Measurements from ENCODE around the gene SNX3. TPM values are rescaled to one million over a fixed set of nuclear protein-coding genes. Genes with fewer than 3 reads are reported as not detected.

The SNX3 gene
- total RNA-seq, 1 experiment from 2014 or later: 158 TPM

DNA sequence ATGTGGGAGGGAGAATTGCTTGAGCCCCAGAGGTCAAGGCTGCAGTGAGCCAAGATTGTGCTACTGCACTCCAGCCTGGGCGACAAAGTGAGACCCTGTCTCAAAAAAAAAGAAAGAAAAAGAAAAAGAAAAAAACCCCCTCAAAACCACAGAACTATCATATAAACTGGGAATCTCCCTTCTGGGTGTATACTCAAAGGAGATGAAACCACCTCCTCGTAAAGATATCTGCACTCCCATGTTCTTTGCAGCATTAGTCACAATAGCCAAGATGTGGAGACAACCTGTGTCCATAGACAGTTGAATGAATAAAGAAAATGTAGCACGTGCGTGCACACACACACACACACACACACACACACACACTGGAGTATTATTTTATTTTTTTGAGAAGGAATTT, 25.5 kb upstream of the SNX3 start:
- Mint-ChIP-seq H3K9me3 (ENCODE audit: low read depth, unreplicated experiment) (no peaks in the 10 kb centered on the region), H3K27me3 (ENCODE audit: unreplicated experiment) (no peaks in the 10 kb centered on the region), H3K4me1 (ENCODE audit: low read depth, unreplicated experiment) (peaks cover 10% of the 10 kb centered on the region), H3K36me3 (ENCODE audit: insufficient read depth, unreplicated experiment) (no peaks in the 10 kb centered on the region), H3K27ac (ENCODE audit: unreplicated experiment) (no peak overlapping the region), H3K4me3 (ENCODE audit: low read depth, unreplicated experiment) (no peak overlapping the region)
- intact Hi-C loops (cut with micrococcal nuclease; ENCODE audit: unreplicated experiment): no loop called here
- DNase-seq: no peak
- TF ChIP-seq, protein P1, sequence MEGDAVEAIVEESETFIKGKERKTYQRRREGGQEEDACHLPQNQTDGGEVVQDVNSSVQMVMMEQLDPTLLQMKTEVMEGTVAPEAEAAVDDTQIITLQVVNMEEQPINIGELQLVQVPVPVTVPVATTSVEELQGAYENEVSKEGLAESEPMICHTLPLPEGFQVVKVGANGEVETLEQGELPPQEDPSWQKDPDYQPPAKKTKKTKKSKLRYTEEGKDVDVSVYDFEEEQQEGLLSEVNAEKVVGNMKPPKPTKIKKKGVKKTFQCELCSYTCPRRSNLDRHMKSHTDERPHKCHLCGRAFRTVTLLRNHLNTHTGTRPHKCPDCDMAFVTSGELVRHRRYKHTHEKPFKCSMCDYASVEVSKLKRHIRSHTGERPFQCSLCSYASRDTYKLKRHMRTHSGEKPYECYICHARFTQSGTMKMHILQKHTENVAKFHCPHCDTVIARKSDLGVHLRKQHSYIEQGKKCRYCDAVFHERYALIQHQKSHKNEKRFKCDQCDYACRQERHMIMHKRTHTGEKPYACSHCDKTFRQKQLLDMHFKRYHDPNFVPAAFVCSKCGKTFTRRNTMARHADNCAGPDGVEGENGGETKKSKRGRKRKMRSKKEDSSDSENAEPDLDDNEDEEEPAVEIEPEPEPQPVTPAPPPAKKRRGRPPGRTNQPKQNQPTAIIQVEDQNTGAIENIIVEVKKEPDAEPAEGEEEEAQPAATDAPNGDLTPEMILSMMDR (IDR thresholded peaks at IDR 0.05; ENCODE audit: unreplicated experiment): no peak
- BruUV-seq (replicated peaks): no TSS peak
- CTCF ChIA-PET: no interaction called here

DNA sequence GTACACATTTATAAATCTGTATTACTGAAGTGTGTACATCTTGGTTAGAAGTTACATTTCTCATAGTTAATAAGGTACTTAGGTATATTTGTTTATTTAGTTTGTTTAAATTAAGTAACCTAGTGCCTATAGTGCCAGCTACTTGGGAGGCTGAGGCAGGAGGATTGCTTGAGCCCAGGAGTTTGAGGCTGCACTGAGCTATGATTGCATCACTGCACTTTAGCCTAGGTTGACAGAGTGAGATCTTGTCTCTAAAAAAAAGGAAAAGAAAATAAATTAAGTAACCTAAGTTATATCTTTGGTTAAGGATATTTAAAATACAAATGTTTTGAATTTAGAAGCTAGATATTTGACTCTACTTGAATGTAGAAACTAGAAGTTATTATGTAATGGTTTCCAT, 24.5 kb upstream of the SNX3 start:
- Mint-ChIP-seq H3K36me3 (ENCODE audit: insufficient read depth, unreplicated experiment) (no peaks in the 10 kb centered on the region), H3K27me3 (ENCODE audit: unreplicated experiment) (no peaks in the 10 kb centered on the region), H3K4me1 (ENCODE audit: low read depth, unreplicated experiment) (peaks cover 10% of the 10 kb centered on the region), H3K9me3 (ENCODE audit: low read depth, unreplicated experiment) (no peaks in the 10 kb centered on the region), H3K27ac (ENCODE audit: unreplicated experiment) (no peak overlapping the region), H3K4me3 (ENCODE audit: low read depth, unreplicated experiment) (no peak overlapping the region)
- TF ChIP-seq, protein P1 (IDR thresholded peaks at IDR 0.05; ENCODE audit: unreplicated experiment): no peak
- DNase-seq: no peak
- BruUV-seq (replicated peaks): no TSS peak
- intact Hi-C loops (cut with micrococcal nuclease; ENCODE audit: unreplicated experiment): no loop called here
- CTCF ChIA-PET: no interaction called here

DNA sequence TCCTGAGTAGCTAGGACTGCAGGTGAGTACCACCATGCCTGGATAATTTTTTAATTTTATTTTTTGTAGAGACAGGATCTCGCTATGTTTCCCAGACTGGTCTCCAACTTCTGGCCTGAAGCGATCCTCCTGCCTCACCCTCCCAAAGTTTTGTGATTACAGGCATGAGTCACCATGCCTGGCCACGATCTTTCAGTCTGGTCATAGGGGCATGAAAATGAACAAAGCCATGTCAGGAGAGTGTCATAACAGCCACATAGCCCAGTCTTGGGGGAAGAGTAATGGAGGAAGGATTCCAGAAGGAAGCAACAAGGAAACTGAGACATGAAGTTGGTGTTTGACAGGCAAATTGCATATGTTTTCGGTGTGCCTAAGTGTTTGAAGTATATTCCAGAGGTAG, 17.0 kb upstream of the SNX3 start:
- CTCF ChIA-PET: interaction anchor here (0.6 kb wide), 1 partner anchor 10 kb away, joined by 5 read pairs; no protein-coding TSS in a partner anchor
- DNase-seq: no peak
- TF ChIP-seq, protein P1 (IDR thresholded peaks at IDR 0.05; ENCODE audit: unreplicated experiment): no peak
- no peak overlapping the region for H3K27ac Mint-ChIP-seq (ENCODE audit: unreplicated experiment)
- no peaks in the 10 kb centered on the region for H3K36me3 Mint-ChIP-seq (ENCODE audit: insufficient read depth, unreplicated experiment)
- H3K27me3 Mint-ChIP-seq (ENCODE audit: unreplicated experiment): no peaks in the 10 kb centered on the region
- intact Hi-C loops (cut with micrococcal nuclease; ENCODE audit: unreplicated experiment): no loop called here
- H3K4me1 Mint-ChIP-seq (ENCODE audit: low read depth, unreplicated experiment): peaks cover 6% of the 10 kb centered on the region
- H3K9me3 Mint-ChIP-seq (ENCODE audit: low read depth, unreplicated experiment): no peaks in the 10 kb centered on the region
- no TSS peak for BruUV-seq (replicated peaks)
- no peak overlapping the region for H3K4me3 Mint-ChIP-seq (ENCODE audit: low read depth, unreplicated experiment)

DNA sequence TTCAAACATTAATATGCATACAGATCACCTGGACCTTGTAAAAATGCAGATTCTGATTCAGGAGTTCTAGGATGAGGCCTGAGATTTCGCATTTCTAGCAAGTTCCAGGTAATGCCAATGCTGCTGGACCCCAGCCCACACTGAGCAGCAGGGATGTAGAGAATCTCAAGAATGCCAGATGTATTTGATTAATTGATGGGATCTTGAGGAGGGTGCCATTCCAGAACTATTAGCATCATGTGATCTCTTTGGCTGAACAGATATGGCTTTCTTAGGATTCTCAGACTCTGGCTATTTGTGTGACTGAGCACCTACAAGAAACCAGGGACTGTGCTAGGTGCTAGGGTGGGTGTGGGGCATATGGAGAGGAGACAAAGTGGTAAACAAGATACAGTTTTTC, 16.5 kb upstream of the SNX3 start:
- DNase-seq: no peak
- peaks cover 6% of the 10 kb centered on the region for H3K4me1 Mint-ChIP-seq (ENCODE audit: low read depth, unreplicated experiment)
- H3K27me3 Mint-ChIP-seq (ENCODE audit: unreplicated experiment): no peaks in the 10 kb centered on the region
- intact Hi-C loops (cut with micrococcal nuclease; ENCODE audit: unreplicated experiment): no loop called here
- no peaks in the 10 kb centered on the region for H3K9me3 Mint-ChIP-seq (ENCODE audit: low read depth, unreplicated experiment)
- no TSS peak for BruUV-seq (replicated peaks)
- TF ChIP-seq, protein P1 (IDR thresholded peaks at IDR 0.05; ENCODE audit: unreplicated experiment): no peak
- H3K36me3 Mint-ChIP-seq (ENCODE audit: insufficient read depth, unreplicated experiment): no peaks in the 10 kb centered on the region
- no peak overlapping the region for H3K27ac Mint-ChIP-seq (ENCODE audit: unreplicated experiment)
- H3K4me3 Mint-ChIP-seq (ENCODE audit: low read depth, unreplicated experiment): no peak overlapping the region
- CTCF ChIA-PET: interaction anchor here (0.6 kb wide), 1 partner anchor 10 kb away, joined by 5 read pairs; no protein-coding TSS in a partner anchor

All from Calu3 (cell line).